ENCODE data around the gene DRD4. TPM values are rescaled to one million over a fixed set of nuclear protein-coding genes. Genes with fewer than 3 reads are reported as not detected.
"Not testable (repeated sequence)": the region's sequence is repeated elsewhere in the genome, so short reads cannot be mapped to it uniquely, and the experiment has no call there.

The DRD4 gene
- total RNA-seq, 1 experiment from 2014 or later: not detected

DNA sequence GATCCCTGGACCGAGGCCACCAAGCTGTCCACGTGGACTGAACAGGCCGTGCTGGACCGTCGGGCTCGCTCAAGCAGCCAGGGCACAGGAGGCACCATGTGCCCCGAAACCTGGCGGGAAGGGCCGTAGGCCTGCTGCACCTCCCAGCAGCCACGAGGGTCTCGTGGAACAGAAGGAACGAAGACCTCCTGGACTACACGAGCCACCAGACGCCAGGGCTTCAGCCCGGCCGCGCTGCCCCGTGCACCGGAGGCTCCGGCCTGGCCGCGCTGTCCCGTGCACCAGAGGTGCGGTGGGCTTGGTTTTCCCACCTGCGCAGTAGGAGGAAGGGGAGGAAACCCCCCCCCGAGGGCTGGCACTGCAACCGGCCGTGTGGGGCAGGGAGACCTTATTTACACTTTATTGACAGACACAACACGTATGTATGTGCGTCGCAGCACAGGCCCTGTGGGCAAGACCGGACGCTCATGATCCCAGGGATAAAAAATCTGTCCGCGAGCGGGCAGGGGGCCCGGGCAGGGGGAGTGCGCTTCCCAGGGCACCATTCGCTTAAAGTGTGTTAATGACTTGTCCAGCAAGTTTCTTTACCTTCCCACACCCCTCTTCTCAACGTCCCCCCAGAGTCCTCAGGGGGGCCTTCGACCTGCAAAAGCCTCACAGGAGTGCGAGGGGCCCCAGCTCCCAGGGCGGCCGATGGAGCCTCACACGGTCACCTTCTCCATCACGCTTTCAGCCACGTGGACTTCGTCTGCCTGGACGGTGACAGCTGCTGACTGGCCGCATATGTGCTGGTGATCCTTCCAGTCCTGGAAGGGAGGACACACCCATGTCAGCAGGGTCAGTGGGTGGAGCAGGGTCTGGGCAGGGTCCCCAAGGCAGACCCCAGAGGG lies 7.0 kb downstream of the DRD4 start:
- no peak for DNase-seq (ENCODE audit: low spot score)

DNA sequence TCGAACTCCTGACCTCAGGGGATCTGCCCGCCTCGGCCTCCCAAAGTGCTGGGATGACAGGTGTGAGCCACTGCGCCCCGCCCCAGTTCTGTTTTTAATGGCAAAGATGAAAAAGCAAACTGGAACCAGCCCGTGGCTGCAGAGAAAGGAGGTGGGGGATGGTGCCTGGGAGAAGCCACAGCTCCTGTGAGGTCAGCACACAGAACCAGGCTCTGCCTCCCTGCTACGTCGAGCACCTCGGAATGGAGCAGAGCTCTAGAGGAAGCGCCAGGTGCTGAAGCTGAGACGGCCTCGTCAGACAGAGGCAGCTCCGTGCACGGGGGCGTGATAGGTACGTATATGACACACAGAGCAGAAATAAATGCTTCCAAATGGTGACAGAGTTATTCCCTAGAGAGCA lies 8.5 kb downstream of the DRD4 start:
- no peak for DNase-seq (ENCODE audit: low spot score)

DNA sequence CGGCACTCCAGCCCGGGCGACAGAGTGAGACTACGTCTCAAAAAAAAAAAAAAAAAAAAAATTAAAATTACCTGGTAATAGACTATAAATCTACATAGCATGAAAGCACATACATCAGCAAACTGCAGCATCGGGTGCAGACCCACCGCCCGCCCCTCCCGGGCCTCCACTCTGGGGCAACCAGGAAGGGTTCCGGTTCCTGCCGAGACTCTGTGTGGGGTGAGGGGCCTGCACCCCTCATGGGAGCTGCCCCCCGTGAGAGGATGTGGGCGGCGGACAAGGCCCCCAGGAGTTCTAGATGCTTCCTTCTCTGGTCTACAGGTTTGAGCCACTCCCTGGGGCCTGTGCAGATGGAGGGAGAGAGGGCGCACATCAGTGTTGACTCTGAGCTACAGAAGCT lies 9.1 kb downstream of the DRD4 start:
- DNase-seq (ENCODE audit: low spot score): no peak

DNA sequence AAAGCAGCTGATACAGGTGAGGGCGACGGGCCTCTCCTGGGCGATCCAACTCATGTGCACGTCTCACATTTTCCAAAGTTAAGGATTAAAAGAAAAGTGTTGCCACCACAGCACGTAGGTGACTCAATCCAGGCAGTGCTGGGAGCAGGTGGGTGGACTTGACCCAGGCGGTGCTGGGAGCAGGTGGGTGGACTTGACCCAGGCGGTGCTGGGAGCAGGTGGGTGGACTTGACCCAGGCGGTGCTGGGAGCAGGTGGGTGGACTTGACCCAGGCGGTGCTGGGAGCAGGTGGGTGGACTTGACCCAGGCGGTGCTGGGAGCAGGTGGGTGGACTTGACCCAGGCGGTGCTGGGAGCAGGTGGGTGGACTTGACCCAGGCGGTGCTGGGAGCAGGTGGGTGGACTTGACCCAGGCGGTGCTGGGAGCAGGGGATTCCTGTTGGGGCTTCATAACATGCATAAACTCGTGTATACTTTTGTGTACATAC lies 10.6 kb downstream of the DRD4 start:
- not testable (repeated sequence) for DNase-seq (ENCODE audit: low spot score)

DNA sequence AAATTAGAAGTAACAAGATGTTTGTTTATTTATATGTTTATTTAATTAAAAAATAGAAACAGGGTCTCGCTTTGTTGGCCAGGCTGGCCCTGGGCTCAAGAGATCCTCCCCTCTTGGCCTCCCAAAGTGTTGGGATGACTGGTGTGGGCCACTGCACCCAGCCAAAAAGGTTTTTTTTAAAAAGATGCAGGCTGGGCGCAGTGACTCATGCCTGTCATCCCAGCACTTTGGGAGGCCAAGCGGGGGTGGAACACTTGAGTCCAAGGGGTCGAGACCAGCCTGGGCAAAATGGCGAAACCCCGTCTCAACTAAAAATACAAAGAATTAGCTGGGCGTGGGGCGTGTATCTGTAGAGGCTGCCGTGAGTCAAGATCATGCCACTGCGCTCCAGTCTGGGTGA lies 13.4 kb downstream of the DRD4 start:
- DNase-seq (ENCODE audit: low spot score): no peak

DNA sequence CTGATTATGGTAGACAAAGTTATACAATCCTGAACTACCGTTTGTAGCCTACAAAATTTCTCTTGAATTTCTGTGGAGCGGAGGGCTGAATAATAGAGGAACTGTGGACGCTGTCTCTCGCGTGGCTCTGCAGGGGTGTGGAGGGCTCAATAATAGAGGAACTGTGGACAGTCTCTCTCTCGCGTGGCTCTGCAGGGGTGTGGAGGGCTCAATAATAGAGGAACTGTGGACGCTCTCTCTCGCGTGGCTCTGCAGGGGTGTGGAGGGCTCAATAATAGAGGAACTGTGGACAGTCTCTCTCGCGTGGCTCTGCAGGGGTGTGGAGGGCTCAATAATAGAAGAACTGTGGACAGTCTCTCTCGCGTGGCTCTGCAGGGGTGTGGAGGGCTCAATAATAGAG lies 16.1 kb downstream of the DRD4 start:
- not testable (repeated sequence) for DNase-seq (ENCODE audit: low spot score)

DNA sequence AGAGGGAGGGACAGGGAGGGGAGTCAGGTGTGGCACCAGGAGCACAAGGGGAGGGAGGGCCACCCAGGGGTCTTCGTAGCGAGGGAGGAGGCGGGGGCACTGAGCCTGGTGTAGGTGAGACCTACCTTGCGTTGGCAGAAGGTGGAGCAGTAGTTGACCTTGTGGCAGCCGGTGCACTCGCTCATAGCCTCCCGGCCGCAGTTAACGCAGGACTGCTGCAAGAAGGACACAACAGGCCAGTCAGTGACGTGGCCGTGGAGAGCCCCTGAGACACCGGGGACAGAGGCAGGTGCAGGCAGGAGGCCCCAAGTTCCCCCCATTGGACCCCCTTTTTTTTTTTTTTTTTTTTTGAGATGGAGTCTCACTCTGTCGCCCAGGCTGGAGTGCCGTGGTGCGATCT lies 16.8 kb downstream of the DRD4 start:
- DNase-seq (ENCODE audit: low spot score): no peak

DNA sequence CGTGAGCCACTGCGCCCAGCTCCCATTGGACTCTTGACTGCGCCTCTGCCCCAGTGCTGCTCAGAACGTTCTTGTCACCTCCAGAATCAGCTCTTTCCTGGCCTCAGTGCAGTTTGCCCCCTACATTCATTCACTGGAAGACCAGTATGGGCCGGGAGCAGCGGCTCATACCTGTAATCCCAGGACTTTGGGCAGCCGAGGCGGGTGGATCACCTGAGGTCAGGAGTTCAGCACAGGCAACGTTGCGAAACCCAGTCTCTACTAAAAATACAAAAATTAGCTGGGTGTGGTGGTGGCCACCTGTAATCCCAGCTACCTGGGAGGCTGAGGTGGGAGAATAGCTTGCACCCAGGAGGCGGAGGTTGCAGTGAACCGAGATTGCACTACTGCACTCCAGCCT lies 17.4 kb downstream of the DRD4 start:
- not testable (repeated sequence) for DNase-seq (ENCODE audit: low spot score)

DNA sequence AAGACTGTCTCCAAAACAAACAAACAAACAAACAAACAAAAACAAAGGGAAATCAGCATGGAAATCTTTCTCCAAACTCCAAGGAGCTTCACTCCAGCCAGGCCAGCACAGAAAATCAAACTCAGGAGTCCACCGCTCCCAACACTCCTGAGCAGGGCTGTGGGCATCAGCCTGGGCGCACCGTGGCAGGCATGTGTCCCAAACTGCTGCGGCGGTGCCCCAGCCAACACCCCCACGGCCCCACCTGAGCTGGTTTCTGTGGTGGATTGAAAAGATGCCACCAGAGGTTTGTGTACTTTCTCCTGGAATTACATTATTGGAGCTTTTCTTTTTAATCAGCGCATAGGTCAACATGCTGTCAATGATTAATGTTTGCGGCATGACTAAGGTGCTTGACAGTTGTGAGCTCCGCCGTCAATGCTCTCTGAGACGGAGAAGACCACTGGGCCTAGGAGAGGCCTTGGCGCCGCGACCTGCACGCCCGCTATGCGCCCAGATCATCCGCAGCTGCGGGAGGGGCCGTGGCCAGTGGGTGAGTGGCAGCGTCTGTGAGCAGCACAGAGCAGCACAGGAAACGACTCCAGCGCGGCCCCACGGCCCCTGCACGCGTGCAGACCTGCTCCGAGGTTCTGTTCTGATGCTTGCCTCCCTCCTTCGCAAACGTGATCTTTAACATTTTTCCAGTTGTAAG lies 18.1 kb downstream of the DRD4 start:
- no peak for DNase-seq (ENCODE audit: low spot score)

DNA sequence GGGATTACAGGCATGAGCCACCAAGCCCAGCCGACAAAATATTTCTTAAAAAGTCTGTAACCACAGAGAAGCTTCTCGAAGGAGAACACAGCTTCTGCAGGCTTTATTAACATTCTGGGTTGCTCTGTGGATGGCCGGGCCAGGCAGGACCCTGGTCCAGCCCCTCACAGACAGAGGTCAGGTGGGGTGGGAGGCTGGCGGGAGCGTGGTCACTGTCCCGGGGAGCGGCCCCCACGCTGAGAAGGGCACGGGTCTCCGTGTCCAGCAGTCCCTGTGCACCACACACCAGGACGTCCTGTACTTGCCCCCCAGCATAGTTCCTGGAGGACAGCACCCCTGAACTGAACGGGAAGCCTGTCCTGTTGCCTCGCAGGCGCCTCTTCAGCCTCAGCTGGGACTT lies 19.4 kb downstream of the DRD4 start:
- no peak for DNase-seq (ENCODE audit: low spot score)

DNA sequence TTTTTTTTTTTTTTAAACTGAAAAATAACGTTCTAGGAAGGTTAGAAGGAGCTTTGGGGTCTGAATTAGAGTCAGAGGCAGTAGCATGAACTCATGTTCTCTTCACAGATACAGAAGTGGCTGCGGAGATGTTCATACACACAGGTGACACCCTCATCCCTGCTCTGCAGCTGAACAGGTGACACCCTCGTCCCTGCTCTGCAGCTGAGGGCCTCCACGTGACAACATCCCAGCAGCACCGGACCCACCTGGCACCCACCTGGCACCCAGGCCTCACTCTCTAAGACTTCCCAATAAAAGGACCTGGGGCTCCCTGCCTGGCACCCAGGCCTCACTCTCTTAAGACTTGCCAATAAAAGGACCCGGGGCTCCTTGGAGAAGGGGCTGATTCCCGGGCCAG lies 19.8 kb downstream of the DRD4 start:
- no peak for DNase-seq (ENCODE audit: low spot score)

DNA sequence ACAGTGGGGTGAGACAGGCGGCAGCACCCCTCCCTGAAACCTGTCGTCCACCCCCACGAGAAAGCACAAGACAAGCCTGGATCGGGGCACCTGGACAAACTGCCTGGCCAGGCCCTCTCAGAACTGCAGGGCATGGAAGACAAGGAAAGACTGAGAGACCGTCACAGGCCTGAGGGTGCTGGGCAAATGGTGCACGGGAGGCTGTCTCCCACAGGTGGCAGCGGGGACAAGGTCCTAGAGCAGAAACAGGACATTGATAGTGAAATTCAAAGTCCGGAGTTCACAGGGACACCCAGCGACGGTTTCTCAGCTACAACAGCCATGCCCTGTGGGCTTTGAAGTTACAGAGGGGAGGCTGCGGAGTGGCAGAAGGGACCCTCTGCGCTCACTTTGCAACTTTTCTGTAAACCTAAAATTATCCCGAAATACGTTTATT lies 20.6 kb downstream of the DRD4 start:
- no peak for DNase-seq (ENCODE audit: low spot score)

DNA sequence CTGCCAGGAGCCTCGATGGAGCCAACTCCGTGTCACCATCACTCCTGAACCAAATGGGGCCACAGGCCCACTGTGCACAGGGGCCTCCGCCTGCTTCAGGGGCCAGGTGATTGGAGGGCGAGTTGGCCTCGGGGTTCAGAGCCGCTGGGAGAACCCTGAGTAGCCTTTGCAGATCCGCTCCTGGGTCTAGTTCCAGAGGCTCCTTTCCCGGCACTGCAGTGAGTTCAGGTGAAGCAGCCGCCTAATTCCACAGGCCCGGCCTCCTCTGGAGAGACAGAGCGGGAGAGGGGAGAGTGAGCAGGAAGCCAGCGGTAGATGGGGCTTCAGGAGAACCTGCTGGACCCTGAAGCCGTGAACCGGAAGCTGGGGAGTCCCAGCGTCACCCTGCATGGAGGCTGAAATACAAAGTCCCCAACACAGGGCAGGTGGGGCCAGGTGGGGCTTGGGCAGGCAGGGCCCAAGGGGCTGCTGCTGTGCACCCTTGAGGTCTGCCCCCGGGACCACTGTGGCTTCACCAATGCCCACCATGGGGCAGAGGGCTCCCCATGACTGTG lies 22.5 kb downstream of the DRD4 start:
- no peak for DNase-seq (ENCODE audit: low spot score)

DNA sequence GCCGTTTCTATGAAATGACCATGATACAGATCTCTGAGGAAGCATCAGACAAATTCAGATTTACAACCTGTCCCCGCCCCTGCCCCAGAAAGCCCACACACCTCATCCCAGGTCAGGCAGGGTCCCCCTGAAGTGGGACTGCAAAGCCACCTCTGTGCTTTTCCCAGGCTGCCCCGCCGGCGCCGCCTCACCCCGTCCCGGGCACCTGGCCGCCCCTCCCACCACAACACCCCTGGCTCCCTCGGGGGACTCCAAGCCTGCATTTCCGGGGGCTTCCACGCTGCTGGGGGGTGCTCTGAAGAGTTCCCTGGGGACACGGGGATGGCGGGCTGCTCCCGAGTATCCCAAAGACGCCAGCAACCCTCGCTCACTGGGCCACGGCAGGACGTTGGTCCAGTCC lies 23.2 kb downstream of the DRD4 start:
- DNase-seq (ENCODE audit: low spot score): no peak

DNA sequence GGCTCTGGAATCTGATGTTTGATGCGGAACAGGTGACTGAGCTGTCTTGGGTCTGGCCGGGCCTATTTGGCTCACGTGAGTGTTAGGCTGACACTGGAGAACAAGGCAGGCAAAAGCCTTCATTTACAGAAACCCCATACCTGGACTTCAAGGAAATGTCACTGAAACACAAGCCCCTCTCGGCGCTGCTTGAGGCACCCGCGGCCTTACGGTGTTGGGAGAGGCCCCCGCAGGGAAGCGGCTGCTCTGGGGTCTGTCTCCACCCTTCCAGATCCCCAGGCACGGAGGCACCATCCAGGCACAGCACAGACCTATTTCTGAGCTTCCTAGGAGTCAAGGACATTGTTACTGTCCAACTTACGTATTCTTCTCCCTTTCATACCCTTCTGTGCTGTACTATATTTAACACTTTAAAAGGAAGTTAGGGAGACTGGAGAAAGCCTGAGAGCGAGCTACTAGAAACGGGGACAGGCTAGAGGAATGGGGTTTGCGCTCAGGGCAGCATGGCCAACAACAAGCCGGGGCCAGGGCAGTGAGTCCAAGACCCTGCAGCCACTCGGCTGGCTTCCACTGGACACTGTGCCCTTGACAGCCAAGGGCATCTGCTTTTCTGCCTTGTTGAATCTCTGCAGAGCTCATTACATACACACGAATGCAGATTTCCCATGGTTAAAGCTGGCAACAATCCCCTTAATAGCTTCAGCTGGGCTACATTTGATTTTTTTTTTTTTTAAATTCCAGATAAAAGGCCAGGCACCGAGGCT lies 23.8 kb downstream of the DRD4 start:
- no peak for DNase-seq (ENCODE audit: low spot score)

DNA sequence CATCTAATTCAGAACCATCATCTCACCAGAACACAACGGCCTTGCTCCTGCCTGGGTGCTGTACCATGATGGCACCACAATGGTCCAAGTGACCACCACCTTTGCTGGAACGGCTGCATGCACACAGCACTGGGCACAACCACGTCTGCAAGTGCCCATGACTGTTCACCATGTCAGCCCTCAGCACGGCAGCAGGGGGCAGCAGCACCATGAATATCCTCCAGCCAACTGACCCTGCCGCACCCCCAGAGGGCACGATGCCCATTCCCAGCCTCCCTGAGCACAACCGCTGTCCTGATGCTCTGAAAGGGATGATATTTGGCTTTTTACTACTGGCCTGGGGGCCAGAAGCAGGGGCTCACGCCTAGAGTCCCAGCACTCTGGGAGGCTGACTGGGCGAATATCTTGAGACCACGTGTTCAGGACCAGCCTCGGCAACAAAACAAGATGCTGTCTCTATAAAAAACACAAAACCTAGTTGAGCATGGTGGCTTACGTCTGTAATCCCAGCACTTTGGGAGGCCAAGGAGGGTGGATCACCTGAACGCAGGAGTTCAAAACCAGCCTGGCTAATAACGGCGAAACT lies 25.7 kb downstream of the DRD4 start:
- peak; percentile 62 for DNase-seq (ENCODE audit: low spot score)

DNA sequence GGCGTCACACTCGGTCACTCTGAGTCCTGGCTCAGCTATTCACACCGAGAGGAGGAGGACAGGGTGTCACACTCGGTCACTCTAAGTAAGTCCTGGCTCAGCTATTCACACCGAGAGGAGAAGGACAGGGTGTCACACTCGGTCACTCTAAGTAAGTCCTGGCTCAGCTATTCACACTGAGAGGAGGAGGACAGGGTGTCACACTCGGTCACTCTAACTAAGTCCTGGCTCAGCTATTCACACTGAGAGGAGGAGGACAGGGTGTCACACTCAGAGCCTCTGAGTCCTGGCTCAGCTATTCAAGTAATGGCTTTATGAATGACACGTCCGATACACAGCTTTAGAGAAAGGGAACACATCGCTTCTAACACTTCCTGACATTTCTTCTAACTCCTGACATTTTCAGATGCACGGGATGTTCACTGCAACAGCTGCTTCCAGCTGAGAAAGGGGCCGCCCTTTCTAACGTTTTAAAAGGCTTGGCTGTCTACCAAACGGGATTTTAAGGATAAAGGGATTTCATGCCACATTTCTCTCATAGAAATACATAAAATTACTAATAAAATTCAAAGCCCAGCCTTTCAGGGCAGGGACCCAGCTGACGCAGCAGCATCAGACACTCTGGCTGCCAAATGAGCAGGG lies 28.1 kb downstream of the DRD4 start:
- no peak for DNase-seq (ENCODE audit: low spot score)

DNA sequence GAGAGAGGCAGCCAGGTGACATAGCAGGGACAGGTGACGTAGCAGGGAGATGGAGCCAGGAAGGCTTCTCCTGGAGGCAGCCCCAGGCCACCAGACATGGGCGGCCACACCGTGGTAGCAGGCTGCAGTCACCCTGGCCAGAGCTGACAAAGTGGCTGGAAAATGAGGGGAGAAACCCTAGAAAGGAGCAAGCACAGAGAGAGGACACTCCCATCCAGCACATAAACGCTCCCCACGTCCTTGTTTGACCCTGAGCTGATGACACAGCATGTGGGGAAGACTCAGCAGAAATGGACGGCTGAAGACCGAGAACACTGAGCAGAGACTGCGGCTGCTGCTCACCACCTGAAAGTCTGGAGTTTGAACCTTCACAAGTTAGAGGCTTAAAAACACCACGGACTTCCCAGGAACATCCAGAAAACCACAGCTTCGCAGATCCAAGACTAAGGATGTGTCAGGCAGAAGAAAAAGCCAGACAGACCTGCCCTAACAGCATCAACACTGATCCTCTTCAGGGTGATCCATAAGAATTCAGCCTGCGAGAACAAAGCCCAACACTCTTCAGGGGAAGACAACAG lies 28.7 kb downstream of the DRD4 start:
- DNase-seq (ENCODE audit: low spot score): no peak

DNA sequence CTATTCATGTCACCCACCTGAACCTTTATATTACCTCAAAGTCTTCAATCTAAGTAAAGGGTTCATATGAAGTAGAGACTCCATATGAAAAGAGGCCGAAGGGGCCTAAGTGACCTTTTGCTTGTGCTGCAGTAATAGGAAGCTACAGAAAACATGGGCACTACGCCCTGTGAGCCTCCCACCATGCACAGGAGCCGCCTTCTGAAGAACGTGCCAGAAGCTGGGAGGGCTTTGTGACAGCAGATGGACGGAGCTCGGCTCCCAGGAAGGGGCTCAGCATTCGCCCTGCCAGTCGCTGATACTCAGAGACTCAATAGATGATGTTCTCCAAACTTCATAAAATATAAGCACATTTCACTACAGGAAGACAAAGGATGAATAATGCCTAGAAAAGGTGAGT lies 36.8 kb downstream of the DRD4 start:
- DNase-seq (ENCODE audit: low spot score): no peak

DNA sequence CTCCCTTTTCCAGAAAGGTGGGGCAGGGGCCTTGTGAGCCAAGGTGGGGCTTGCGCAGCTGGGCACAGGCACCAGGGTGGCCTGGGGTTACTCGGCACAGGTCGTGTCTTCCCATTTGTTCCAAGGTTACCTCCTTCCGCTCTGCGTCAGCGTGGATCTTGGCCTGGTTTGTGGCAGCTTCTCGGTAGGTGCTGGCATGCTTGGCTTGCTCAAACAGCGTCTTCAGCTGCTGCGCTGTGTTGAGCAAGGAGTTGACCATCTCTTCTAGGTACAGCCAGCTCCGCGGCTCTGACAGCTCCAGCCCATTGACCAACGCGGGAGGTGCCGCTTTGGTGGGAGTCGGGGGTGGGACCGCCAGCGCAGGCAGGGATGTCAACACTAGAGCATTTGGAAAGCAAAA lies 37.3 kb downstream of the DRD4 start:
- DNase-seq (ENCODE audit: low spot score): no peak

DNA sequence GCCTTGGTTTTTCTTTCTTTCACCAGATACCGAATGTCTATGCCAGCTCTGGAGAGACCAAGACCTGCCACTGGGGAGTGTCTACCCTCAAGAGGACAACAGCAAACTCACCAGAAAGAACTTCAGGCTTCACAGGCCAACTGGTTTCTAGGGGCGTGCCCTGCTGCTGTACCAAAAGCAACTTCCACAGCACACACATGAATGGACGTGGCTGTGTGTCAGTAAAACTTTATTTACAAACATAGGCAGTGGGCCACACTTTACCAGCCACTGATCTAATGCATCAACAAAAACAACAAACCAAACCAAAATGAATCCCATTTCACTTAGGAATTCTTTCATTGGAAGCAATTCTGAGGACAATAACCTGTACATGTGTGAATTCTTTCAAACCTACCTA lies 41.2 kb downstream of the DRD4 start:
- DNase-seq (ENCODE audit: low spot score): no peak
